Trophoblast cell (in vitro differentiated cells and primary cell): Measurements from ENCODE around the gene EPN1.

Experiments
- DNase-seq, 2 donors: peaks; one replicate each; pipeline ENCODE4 v3.0.0-alpha.2; 2016
- H2AFZ ChIP-seq: 2 replicates; pipeline ENCODE4 v1.6.1; 2013; ENCODE audit warnings: low read length, moderate library complexity, mild to moderate bottlenecking; ENCODE audit not compliant: insufficient read depth, poor library complexity
- H2AK5ac ChIP-seq: 2 replicates; pipeline ENCODE4 v1.6.1; 2013; ENCODE audit warnings: mild to moderate bottlenecking, low read length
- H2BK120ac ChIP-seq: 2 replicates; pipeline ENCODE4 v1.6.1; 2013; ENCODE audit warnings: low read length, mild to moderate bottlenecking, moderate library complexity; ENCODE audit not compliant: insufficient read depth, poor library complexity
- H2BK12ac ChIP-seq: 2 replicates; pipeline ENCODE4 v1.6.1; 2013; ENCODE audit warnings: mild to moderate bottlenecking, low read length, moderate library complexity
- H2BK5ac ChIP-seq: 2 replicates; pipeline ENCODE4 v1.6.1; 2013; ENCODE audit warnings: low read length, low read depth, moderate library complexity, mild to moderate bottlenecking; ENCODE audit not compliant: poor library complexity
- H3K14ac ChIP-seq: 2 replicates; pipeline ENCODE4 v1.6.1; 2013; ENCODE audit warnings: mild to moderate bottlenecking, low read length
- H3K18ac ChIP-seq: 2 replicates; pipeline ENCODE4 v1.6.1; 2013; ENCODE audit warnings: mild to moderate bottlenecking, low read length
- H3K23ac ChIP-seq: 2 replicates; pipeline ENCODE4 v1.6.1; 2013; ENCODE audit warnings: low read length
- H3K27ac ChIP-seq: 2 replicates; pipeline ENCODE4 v1.5.1; 2013; ENCODE audit warnings: low read depth, mild to moderate bottlenecking, inconsistent platforms, low read length, moderate library complexity
- H3K27me3 ChIP-seq: 2 replicates; pipeline ENCODE4 v1.6.1; 2013; ENCODE audit warnings: inconsistent platforms, mild to moderate bottlenecking, low read length, moderate library complexity; ENCODE audit not compliant: insufficient read depth
- H3K36me3 ChIP-seq, 2 experiments: 1 replicate in 1 of 2; 2 replicates in 1 of 2; pipeline ENCODE4 v1.6.1; 2013; ENCODE audit warnings: low read length in 2 of 2, mild to moderate bottlenecking in 2 of 2, moderate library complexity in 1 of 2; ENCODE audit not compliant: insufficient read depth in 2 of 2, control insufficient read depth in 1 of 2
- H3K4ac ChIP-seq: 2 replicates; pipeline ENCODE4 v1.6.1; 2013; ENCODE audit warnings: low read depth, mild to moderate bottlenecking, low read length, moderate library complexity
- H3K4me1 ChIP-seq, 2 experiments: 1 replicate in 1 of 2; 2 replicates in 1 of 2; pipeline ENCODE4 v1.6.1; 2013; ENCODE audit warnings: low read length in 2 of 2, mild to moderate bottlenecking in 2 of 2, moderate library complexity in 1 of 2; ENCODE audit not compliant: insufficient read depth in 2 of 2, control insufficient read depth in 1 of 2
- H3K4me2 ChIP-seq: 2 replicates; pipeline ENCODE4 v1.6.1; 2013; ENCODE audit warnings: inconsistent platforms, mild to moderate bottlenecking, low read length, moderate library complexity
- H3K4me3 ChIP-seq: 2 replicates; pipeline ENCODE4 v1.5.1; 2013; ENCODE audit warnings: mild to moderate bottlenecking, low read depth, low read length, inconsistent platforms
- H3K79me1 ChIP-seq: one replicate; pipeline ENCODE4 v1.6.1; 2013; ENCODE audit warnings: low read length
- H3K79me2 ChIP-seq: 2 replicates; pipeline ENCODE4 v1.6.1; 2013; ENCODE audit warnings: low read length, mild to moderate bottlenecking; ENCODE audit not compliant: control insufficient read depth, insufficient read depth, poor library complexity
- H3K9ac ChIP-seq: 2 replicates; pipeline ENCODE4 v1.6.1; 2013; ENCODE audit warnings: mild to moderate bottlenecking, low read length
- H3K9me3 ChIP-seq: 2 replicates; pipeline ENCODE4 v1.6.1; 2013; ENCODE audit warnings: low read depth, mild to moderate bottlenecking, control low read depth, inconsistent platforms, low read length; ENCODE audit not compliant: insufficient read depth
- H4K12ac ChIP-seq: 2 replicates; pipeline ENCODE4 v1.6.1; 2013; ENCODE audit warnings: low read depth, mild to moderate bottlenecking, low read length, moderate library complexity
- H4K8ac ChIP-seq: 2 replicates; pipeline ENCODE4 v1.6.1; 2013; ENCODE audit warnings: low read depth, mild to moderate bottlenecking, low read length, moderate library complexity
- H4K91ac ChIP-seq: one replicate; pipeline ENCODE4 v1.6.1; 2013; ENCODE audit warnings: low read depth, mild to moderate bottlenecking, low read length, moderate library complexity
- WGBS: extraction: QIAGEN DNeasy Blood & Tissue Kit; methylation state at CpG from one replicate; pipeline ENCODE4 v1.1.7; 2013; ENCODE audit warnings: missing lambda C conversion rate; ENCODE audit not compliant: insufficient read length, insufficient coverage; ENCODE audit errors: extremely low coverage; 5-methylcytosine and 5-hydroxymethylcytosine counted together

The EPN1 gene

DNA sequence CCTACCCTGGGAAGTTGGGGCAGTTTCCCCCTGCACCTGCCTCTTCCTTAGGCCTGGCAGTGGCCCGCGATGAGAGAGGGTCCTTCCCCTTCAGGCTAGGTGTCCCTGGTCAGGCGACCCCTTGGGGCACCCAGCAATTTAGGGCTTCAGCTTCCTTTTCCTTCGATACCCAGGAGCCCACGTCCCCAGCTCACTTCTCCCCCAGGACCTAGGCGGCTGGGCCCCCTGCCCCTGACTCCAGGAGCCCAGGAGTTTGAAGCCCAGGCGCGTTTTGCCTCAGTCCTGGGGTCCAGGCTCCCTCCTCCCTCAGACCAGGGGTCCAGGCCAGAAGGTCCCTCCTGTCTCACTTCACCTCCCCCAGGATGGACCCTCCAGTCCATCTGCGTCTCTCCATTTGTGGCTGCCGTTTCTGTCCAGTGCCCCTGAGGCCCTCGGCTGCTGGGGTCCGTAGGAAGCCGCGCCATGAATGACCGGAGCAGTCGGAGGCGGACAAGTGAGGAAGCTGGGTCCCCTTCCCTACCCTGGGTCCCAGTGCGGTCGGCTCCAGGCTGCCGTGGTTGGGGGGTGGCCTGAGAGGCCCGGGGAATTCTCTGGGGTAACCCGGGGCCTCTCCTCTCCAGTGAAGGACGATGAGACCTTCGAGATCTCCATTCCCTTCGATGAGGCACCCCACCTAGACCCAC is 26.3 kb upstream of the EPN1 start:
- H3K18ac ChIP-seq, result peak overlapping the region; percentile 98
- no CpG with 5 or more reads among the region's 25 CpGs for WGBS
- peaks cover 31 to 32% of the 10 kb centered on the region in 2 experiments for H3K36me3 ChIP-seq
- peak overlapping the region; percentile 92 for H3K4me2 ChIP-seq
- H3K4me3 ChIP-seq, result peak overlapping the region; percentile 93
- peak overlapping the region; percentile 15 for H2BK12ac ChIP-seq
- H4K8ac ChIP-seq, result peak overlapping the region; percentile 85
- H3K79me1 ChIP-seq, result peaks cover 13% of the 10 kb centered on the region
- DNase-seq, result no peak
- H3K27me3 ChIP-seq, result no peaks in the 10 kb centered on the region
- H3K27ac ChIP-seq, result no peak overlapping the region
- no peak overlapping the region for H2BK5ac ChIP-seq
- H4K91ac ChIP-seq, result peak overlapping the region; percentile 93
- peak overlapping the region; percentile 79 for H4K12ac ChIP-seq
- peak overlapping the region; percentile 12 for H2AFZ ChIP-seq
- peaks cover 15% of the 10 kb centered on the region for H3K79me2 ChIP-seq
- no peaks in the 10 kb centered on the region for H3K9me3 ChIP-seq
- H3K14ac ChIP-seq, result peak overlapping the region; percentile 90
- H2AK5ac ChIP-seq, result peak overlapping the region; percentile 43
- peaks cover 5 to 15% of the 10 kb centered on the region in 2 experiments for H3K4me1 ChIP-seq
- no peak overlapping the region for H3K23ac ChIP-seq
- peak overlapping the region; percentile 89 for H2BK120ac ChIP-seq
- peak overlapping the region; percentile 97 for H3K9ac ChIP-seq
- peak overlapping the region; percentile 67 for H3K4ac ChIP-seq

DNA sequence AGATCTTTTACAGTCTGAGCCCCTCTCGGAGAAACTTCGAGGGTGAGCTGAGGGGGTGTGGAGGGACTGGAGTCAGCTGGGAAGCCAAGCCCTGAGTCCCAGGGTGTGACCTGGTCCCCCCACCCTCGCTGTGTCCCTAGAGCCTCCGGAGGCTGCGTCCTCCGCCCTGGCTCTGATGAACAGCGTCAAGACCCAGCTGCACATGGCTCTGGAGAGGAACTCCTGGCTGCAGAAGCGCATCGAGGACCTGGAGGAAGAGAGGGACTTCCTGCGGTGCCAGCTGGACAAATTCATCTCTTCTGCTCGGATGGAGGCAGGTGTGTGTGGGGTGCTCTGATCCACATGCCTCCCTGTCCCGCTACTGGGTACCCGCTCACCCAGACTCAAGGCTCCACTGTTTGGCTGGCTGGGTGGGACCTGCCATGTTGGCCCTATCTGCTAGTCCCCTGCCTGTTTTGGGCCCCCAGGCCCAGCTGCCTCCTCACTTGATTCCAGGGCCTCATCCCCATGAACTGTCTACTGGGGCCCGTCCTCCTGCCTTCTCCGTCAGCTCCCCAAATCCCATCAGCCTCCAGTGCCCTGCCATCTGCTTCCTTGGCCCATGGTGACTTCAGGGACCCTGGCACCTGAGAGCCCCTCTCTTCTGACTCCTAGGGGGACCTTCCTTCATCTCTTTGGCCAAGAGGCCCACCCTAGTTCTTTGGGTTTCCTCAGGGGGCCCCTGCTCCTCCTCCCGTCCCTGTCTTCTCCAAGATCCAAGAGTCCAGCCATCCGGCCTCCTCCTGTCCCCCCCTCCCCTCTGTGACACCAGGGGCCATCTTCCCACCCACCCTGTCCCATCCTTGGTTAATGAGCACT is 25.5 kb upstream of the EPN1 start:
- no peak overlapping the region for H4K91ac ChIP-seq
- no peak overlapping the region for H2BK5ac ChIP-seq
- no peak for DNase-seq
- no peak overlapping the region for H3K4me3 ChIP-seq
- H2AFZ ChIP-seq, result no peak overlapping the region
- H3K9ac ChIP-seq, result no peak overlapping the region
- no peaks in the 10 kb centered on the region for H3K27me3 ChIP-seq
- H2AK5ac ChIP-seq, result no peak overlapping the region
- peaks cover 12% of the 10 kb centered on the region for H3K79me2 ChIP-seq
- H3K23ac ChIP-seq, result no peak overlapping the region
- peaks cover 1 to 11% of the 10 kb centered on the region in 2 experiments for H3K4me1 ChIP-seq
- H3K4ac ChIP-seq, result no peak overlapping the region
- H4K8ac ChIP-seq, result no peak overlapping the region
- H3K14ac ChIP-seq, result no peak overlapping the region
- no peaks in the 10 kb centered on the region for H3K9me3 ChIP-seq
- H4K12ac ChIP-seq, result no peak overlapping the region
- no peak overlapping the region for H3K27ac ChIP-seq
- H2BK12ac ChIP-seq, result no peak overlapping the region
- no peak overlapping the region for H2BK120ac ChIP-seq
- H3K36me3 ChIP-seq, result peaks cover 29 to 31% of the 10 kb centered on the region in 2 experiments
- no peak overlapping the region for H3K18ac ChIP-seq
- peaks cover 18% of the 10 kb centered on the region for H3K79me1 ChIP-seq
- WGBS, result no CpG with 5 or more reads among the region's 17 CpGs
- no peak overlapping the region for H3K4me2 ChIP-seq

DNA sequence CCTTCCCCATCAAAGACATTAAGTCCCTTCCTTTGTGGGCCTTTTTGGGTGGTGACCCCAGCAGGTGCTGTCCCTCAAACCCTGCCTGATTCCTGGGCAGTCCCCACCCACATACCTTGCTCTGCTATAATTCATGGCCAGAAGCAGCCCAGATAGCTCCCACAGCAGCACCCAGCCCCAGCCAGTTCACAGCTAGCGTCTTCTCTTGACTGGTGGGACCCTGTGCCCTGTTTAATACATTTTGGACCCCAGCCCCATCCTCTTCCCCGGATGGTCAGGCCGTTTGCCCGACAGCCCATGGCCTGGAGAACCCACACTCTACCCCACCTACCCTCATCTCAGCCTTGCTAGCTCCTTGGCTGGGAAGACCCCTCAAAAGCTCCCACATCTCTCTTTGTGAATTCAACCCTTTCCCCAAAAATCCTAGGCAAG is 24.9 kb upstream of the EPN1 start:
- Histone ChIP-seq H3K36me3 (peaks cover 23 to 24% of the 10 kb centered on the region in 2 experiments), H4K8ac (no peak overlapping the region), H2AK5ac (no peak overlapping the region), H3K4me3 (no peak overlapping the region), H3K9ac (no peak overlapping the region), H4K12ac (no peak overlapping the region), H3K79me1 (peaks cover 22% of the 10 kb centered on the region), H3K79me2 (peaks cover 15% of the 10 kb centered on the region), H2BK12ac (no peak overlapping the region), H2AFZ (no peak overlapping the region), H3K4me2 (no peak overlapping the region), H3K27me3 (no peaks in the 10 kb centered on the region), H2BK5ac (no peak overlapping the region), H3K4me1 (peaks cover 0 to 8% of the 10 kb centered on the region in 2 experiments), H4K91ac (no peak overlapping the region), H3K23ac (no peak overlapping the region), H3K14ac (no peak overlapping the region), H3K27ac (no peak overlapping the region), H3K9me3 (no peaks in the 10 kb centered on the region), H3K18ac (no peak overlapping the region), H2BK120ac (no peak overlapping the region), H3K4ac (no peak overlapping the region)
- no peak for DNase-seq
- WGBS, result no CpG with 5 or more reads among the region's 4 CpGs

DNA sequence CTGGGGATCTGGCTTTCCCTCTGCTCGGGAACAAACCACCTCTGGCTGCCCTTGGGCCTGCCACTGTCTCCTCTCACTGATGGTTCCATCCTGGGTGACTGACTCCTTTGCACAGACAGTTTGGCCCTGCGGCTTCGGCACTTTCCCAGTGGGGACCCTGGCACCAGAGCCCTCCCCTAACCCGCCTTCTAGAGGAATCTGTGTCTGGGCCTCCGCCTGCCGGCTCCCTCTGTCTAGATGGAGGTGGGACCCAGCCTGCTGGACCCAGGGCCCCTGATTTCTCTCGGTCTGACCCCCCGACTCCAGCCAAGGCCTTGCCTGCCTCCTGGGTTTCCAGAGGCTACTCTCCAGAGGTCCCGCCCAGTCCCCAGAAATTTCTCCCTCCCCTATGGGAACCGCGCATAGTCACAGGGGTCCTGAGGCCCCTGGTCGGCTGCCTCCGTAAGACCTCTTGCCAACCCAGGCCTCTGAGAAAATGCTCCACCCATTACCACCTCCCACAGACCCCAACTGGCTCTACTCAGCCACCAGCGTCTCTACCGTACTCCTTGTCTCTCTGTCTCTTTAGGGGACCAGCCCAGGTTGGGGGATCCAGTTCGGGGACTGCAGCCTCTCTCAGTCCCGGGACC is 24.3 kb upstream of the EPN1 start:
- Histone ChIP-seq H4K12ac (no peak overlapping the region), H3K4me3 (no peak overlapping the region), H3K79me1 (peaks cover 25% of the 10 kb centered on the region), H3K9me3 (no peaks in the 10 kb centered on the region), H3K4me2 (no peak overlapping the region), H3K79me2 (peaks cover 21% of the 10 kb centered on the region), H4K91ac (no peak overlapping the region), H2BK120ac (no peak overlapping the region), H3K23ac (no peak overlapping the region), H3K4ac (no peak overlapping the region), H2BK5ac (no peak overlapping the region), H3K9ac (no peak overlapping the region), H2AFZ (no peak overlapping the region), H4K8ac (no peak overlapping the region), H3K4me1 (peaks cover 0 to 8% of the 10 kb centered on the region in 2 experiments), H2BK12ac (no peak overlapping the region), H3K14ac (no peak overlapping the region), H3K18ac (no peak overlapping the region), H3K27me3 (no peaks in the 10 kb centered on the region), H3K36me3 (peaks cover 18 to 20% of the 10 kb centered on the region in 2 experiments), H3K27ac (no peak overlapping the region), H2AK5ac (no peak overlapping the region)
- DNase-seq, result no peak
- WGBS, result no CpG with 5 or more reads among the region's 17 CpGs
